GM12878 (cell line): ENCODE measurements around the gene RNF115.

Experiments
- BCLAF1 ChIP-seq: fragments of 450-650 bp; IDR thresholded peaks from 2 replicates; pipeline ENCODE4 v1.6.1; 2017; ENCODE audit warnings: antibody characterized with exemption, mild to moderate bottlenecking, moderate library complexity
- CTCF ChIP-seq, 3 experiments: IDR thresholded peaks in 2 of 3; conservative IDR thresholded peaks in 1 of 3; 2 replicates each; pipeline ENCODE4 v1.5.1; 2011; ENCODE audit warnings: low read depth in 3 of 3, low read length in 3 of 3, mild to moderate bottlenecking in 3 of 3, control low read depth in 2 of 3, moderate library complexity in 2 of 3, inconsistent platforms in 1 of 3, mixed read lengths in 1 of 3; ENCODE audit not compliant: control insufficient read depth in 2 of 3, insufficient read depth in 1 of 3; ENCODE audit errors: extremely low read depth in 1 of 3
- MAX ChIP-seq: IDR thresholded peaks from 2 replicates; pipeline ENCODE4 v1.6.1; 2012; ENCODE audit warnings: low read depth, low read length, improper control_type of control experiment
- NBN ChIP-seq: fragments of 450-650 bp; IDR thresholded peaks from 2 replicates; pipeline ENCODE4 v1.6.1; 2016
- RELA ChIP-seq: fragments of 450-650 bp; IDR thresholded peaks from 2 replicates; pipeline ENCODE4 v1.8.0; 2014; ENCODE audit warnings: borderline replicate concordance; ENCODE audit not compliant: partially characterized antibody

GRCh38 chr1:145857170-145857569, 33.3 kb upstream of the RNF115 start:
- no peak for TF ChIP-seq MAX
- TF ChIP-seq BCLAF1, result no peak
- TF ChIP-seq CTCF (IDR thresholded peaks at IDR 0.05 in 2 of 3, conservative IDR thresholded peaks at IDR 0.05 in 1 of 3; ENCODE audit: control insufficient read depth in 2 of 3, extremely low read depth in 1 of 3, insufficient read depth in 1 of 3, low read depth in 3 of 3, low read length in 3 of 3), result no peak
- TF ChIP-seq NBN, result no peak
- TF ChIP-seq RELA, result no peak
